Mucosa of gallbladder (tissue), 1 donor: Measurements from ENCODE around the gene REEP2. TPM values are rescaled to one million over a fixed set of nuclear protein-coding genes. Genes with fewer than 3 reads are reported as not detected.

Experiments
- DNase-seq: peaks from one replicate; pipeline ENCODE4 v3.0.0-alpha.2; 2020; ENCODE audit warnings: low spot score
- total RNA-seq: library from RNA; stranded (reverse); gene quantifications from one replicate; pipeline ENCODE4 v1.2.1, GENCODE V29; 2021
- donor health status: DM: no; HTN: no; CAD: no.

Gene REEP2
- total RNA-seq, 1 donor from 2014 or later: 7.6 TPM

- DNase-seq: no peak
Observed at GRCh38 chr5:138448481-138449398, 9.9 kb downstream of the REEP2 start.

- peak; percentile 88 for DNase-seq
Observed at GRCh38 chr5:138449501-138450239, 10.8 kb downstream of the REEP2 start.

- no peak for DNase-seq
Observed at GRCh38 chr5:138450971-138451370, 12.1 kb downstream of the REEP2 start.

- no peak for DNase-seq
Observed at GRCh38 chr5:138452720-138453119, 13.9 kb downstream of the REEP2 start.

GRCh38 chr5:138453590-138453989, 14.7 kb downstream of the REEP2 start:
- no peak for DNase-seq

GRCh38 chr5:138454121-138454520, 15.3 kb downstream of the REEP2 start:
- DNase-seq: no peak

GRCh38 chr5:138455232-138455930, 16.5 kb downstream of the REEP2 start:
- DNase-seq: no peak

GRCh38 chr5:138457531-138458275, 18.8 kb downstream of the REEP2 start:
- DNase-seq: no peak

- no peak for DNase-seq
Observed at GRCh38 chr5:138458384-138458783, 19.5 kb downstream of the REEP2 start.

- DNase-seq: no peak
Observed at GRCh38 chr5:138458856-138459255, 20.0 kb downstream of the REEP2 start.

GRCh38 chr5:138459311-138459933, 20.6 kb downstream of the REEP2 start:
- peak; percentile 65 for DNase-seq

GRCh38 chr5:138460032-138460693, 21.3 kb downstream of the REEP2 start:
- no peak for DNase-seq

- DNase-seq: no peak
Observed at GRCh38 chr5:138461343-138462125, 22.7 kb downstream of the REEP2 start.

- no peak for DNase-seq
Observed at GRCh38 chr5:138463419-138464007, 24.7 kb downstream of the REEP2 start.

GRCh38 chr5:138464008-138464387, 25.1 kb downstream of the REEP2 start:
- DNase-seq: peak; percentile 95

- peak; percentile 98 for DNase-seq
Observed at GRCh38 chr5:138464388-138465260, 25.8 kb downstream of the REEP2 start.

- peak; percentile 97 for DNase-seq
Observed at GRCh38 chr5:138465261-138466124, 26.6 kb downstream of the REEP2 start, which contains the start of gene EGR1. TSS of gene EGR1 (plus strand) at chr5:138465479. CDS start at chr5:138465762, 283 bp downstream.
